ENCODE results near the gene ARSG. TPM values are rescaled to one million over a fixed set of nuclear protein-coding genes. Genes with fewer than 3 reads are reported as not detected.
A peak's percentile ranks its signal among the peaks of the same experiment; 100 is the strongest.
"Not testable (repeated sequence)": the region's sequence is repeated elsewhere in the genome, so short reads cannot be mapped to it uniquely, and the experiment has no call there.

Gene ARSG
- total RNA-seq, 1 experiment from 2014 or later, result 3.0 TPM

- Histone ChIP-seq H3K27me3 (no peaks in the 10 kb centered on the region), H3K9me3 (no peaks in the 10 kb centered on the region), H3K4me3 (no peak overlapping the region), H3K36me3 (no peaks in the 10 kb centered on the region)
- no peak for DNase-seq
These were observed 97.7 kb downstream of the ARSG start for GRCh38 chr17:68389041-68389440.

DNA sequence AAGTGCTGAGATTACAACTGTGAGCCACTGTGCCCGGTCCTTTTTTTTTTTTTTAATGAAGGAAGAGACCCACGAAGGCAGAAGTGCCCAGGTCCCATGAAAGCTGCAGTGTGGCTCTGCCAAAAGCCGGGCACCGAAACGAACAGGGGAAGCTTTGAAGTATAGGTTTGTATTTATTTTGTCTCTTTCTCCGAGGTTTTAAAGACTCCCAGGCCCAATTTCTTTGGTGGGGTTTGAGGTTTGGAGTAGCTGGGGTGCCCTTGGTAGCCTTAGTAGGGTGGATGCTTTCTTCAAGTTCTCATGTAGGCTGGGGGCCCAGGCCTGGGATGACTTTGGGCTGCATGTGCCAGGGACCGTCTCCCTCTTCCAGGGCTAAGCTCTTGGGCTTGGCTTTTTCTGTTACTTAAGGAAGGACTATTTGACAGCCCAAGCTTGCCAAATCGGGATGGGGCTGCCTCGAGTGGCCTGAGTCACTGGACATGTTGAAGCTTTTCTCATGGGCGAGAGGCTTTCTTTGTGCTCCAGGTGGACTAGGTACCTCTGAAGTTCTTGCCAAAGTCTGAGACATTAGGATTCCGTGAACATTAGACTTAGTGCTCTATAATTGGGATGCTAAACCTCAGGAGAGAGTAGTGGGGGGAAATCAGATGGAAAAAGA, 99.7 kb downstream of the ARSG start:
- no peaks in the 10 kb centered on the region for H3K9me3 ChIP-seq
- peak; percentile 36 for DNase-seq
- H3K27me3 ChIP-seq, result no peaks in the 10 kb centered on the region
- no peak overlapping the region for H3K4me3 ChIP-seq
- H3K36me3 ChIP-seq, result no peaks in the 10 kb centered on the region

- no peaks in the 10 kb centered on the region for H3K36me3 ChIP-seq
- H3K4me3 ChIP-seq, result no peak overlapping the region
- H3K27me3 ChIP-seq, result no peaks in the 10 kb centered on the region
- no peaks in the 10 kb centered on the region for H3K9me3 ChIP-seq
- DNase-seq, result no peak
These were observed 100.4 kb downstream of the ARSG start for GRCh38 chr17:68391561-68392268.

GRCh38 chr17:68394608-68395331, 103.5 kb downstream of the ARSG start:
- Histone ChIP-seq H3K36me3 (no peaks in the 10 kb centered on the region), H3K27me3 (no peaks in the 10 kb centered on the region), H3K4me3 (no peak overlapping the region), H3K9me3 (no peaks in the 10 kb centered on the region)
- DNase-seq, result no peak

- no peak for DNase-seq
- Histone ChIP-seq H3K9me3 (no peaks in the 10 kb centered on the region), H3K36me3 (no peaks in the 10 kb centered on the region), H3K27me3 (no peaks in the 10 kb centered on the region), H3K4me3 (no peak overlapping the region)
These were observed 105.2 kb downstream of the ARSG start for GRCh38 chr17:68396226-68397107.

- Histone ChIP-seq H3K36me3 (no peaks in the 10 kb centered on the region), H3K9me3 (no peaks in the 10 kb centered on the region), H3K4me3 (no peak overlapping the region), H3K27me3 (no peaks in the 10 kb centered on the region)
- DNase-seq, result no peak
These were observed 105.8 kb downstream of the ARSG start for GRCh38 chr17:68397108-68397536.

GRCh38 chr17:68398691-68399637, 107.7 kb downstream of the ARSG start:
- no peaks in the 10 kb centered on the region for H3K9me3 ChIP-seq
- no peak overlapping the region for H3K4me3 ChIP-seq
- peak; percentile 75 for DNase-seq
- no peaks in the 10 kb centered on the region for H3K36me3 ChIP-seq
- H3K27me3 ChIP-seq, result no peaks in the 10 kb centered on the region

DNA sequence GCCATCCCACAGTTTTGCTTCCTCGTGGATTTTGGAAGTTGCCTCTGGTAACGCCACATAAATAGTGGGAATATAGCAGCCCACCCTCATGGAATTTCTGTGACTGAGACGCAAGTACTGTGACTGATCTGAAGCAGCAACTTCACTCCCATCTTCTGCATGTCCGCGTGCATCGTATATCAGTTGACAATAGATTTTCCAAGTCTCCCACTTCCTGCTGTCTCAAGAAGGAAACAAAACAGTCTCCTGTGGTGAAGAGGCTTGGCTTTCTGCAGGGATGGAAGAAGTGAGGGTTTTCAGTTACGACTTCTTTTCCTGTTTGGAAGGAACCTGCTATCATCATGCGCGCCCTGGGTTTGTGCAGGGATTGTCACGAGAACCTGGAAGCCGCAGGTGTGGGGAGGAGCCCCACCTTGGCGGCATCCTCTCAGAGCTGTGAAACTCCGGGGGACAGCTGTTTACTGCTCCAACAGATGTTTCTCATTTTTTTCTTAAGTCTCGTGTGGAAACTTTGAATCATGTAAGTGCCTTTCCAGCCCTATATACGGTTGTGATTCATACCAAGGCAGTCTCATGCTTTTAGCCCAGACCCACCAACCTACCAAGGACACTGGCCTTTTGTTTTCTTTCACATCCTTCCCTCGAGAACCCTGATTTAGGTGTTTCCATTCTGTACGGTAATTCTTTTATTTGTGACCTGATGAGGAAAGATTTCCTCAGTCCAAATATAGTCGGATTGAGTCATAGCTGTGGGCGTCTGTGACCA, 108.5 kb downstream of the ARSG start:
- Histone ChIP-seq H3K4me3 (no peak overlapping the region), H3K9me3 (no peaks in the 10 kb centered on the region), H3K27me3 (no peaks in the 10 kb centered on the region), H3K36me3 (no peaks in the 10 kb centered on the region)
- DNase-seq, result no peak

- Histone ChIP-seq H3K4me3 (no peak overlapping the region), H3K36me3 (no peaks in the 10 kb centered on the region), H3K9me3 (peaks cover 1% of the 10 kb centered on the region; the same call in 1 of the 2 replicates), H3K27me3 (no peaks in the 10 kb centered on the region)
- no peak for DNase-seq
These were observed 109.1 kb downstream of the ARSG start for GRCh38 chr17:68400404-68400735.

DNA sequence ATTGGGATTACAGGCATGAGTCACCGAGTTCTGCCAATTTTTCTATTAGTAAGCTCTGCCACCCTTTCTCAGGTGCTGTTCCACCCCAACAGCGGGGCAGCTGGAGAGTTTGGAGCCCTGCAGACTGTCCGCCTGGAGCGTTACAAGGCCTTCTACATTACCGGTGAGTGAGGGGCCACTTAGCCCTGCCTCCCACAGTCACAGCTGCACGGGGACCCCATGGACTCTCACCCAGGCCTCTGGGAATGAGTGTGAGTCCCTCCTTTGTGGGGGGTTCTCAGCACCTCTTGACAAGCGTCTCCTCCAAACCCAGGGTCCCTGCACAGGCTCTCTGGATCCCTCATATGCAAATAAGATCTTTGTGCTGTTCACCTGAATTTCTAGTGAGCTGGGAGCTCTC, 110.0 kb downstream of the ARSG start:
- no peak for DNase-seq
- Histone ChIP-seq H3K4me3 (no peak overlapping the region), H3K27me3 (no peaks in the 10 kb centered on the region), H3K36me3 (no peaks in the 10 kb centered on the region), H3K9me3 (peaks cover 3% of the 10 kb centered on the region; the same call in 1 of the 2 replicates)

GRCh38 chr17:68403122-68403521, 111.8 kb downstream of the ARSG start:
- no peak for DNase-seq

DNA sequence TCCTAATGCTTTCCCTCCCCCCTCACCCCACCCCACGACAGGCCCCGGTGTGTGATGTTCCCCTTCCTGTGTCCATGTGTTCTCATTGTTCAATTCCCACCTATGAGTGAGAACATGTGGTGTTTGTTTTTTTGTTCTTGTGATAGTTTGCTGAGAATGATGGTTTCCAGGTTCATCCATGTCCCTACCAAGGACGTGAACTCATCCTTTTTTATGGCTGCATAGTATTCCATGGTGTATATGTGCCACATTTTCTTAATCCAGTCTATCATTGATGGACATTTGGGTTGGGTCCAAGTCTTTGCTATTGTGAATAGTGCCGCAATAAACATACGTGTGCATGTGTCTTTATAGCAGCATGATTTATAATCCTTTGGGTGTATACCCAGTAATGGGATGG, 112.5 kb downstream of the ARSG start:
- not testable (repeated sequence) for H3K36me3 ChIP-seq, DNase-seq, H3K27me3 ChIP-seq, H3K9me3 ChIP-seq, H3K4me3 ChIP-seq

More at GRCh38 chr17:68403122-68403521, 111.8 kb downstream of the ARSG start:
- Histone ChIP-seq H3K27me3 (no peaks in the 10 kb centered on the region), H3K9me3 (peaks cover 3% of the 10 kb centered on the region; the same call in 1 of the 2 replicates), H3K36me3 (no peaks in the 10 kb centered on the region), H3K4me3 (no peak overlapping the region)

DNA sequence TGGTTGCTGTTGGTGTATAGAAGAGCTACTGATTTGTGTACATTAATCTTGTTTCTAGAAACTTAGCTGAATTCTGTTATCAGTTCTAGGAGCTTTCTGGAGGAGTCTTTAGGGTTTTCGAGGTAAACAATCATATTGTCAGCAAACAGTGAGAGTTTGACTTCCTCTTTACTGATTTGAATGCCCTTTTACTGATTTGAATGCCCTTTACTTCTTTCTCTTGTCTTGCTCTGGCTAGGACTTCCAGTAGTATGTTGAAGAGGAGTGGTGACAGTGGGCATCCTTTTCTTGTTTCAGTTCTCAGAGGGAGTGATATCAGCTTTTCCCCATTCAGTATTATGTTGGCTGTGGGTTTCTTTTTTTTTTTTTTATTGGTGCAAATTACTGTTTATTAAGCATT, 116.4 kb downstream of the ARSG start:
- H3K4me3 ChIP-seq, H3K9me3 ChIP-seq, H3K27me3 ChIP-seq, DNase-seq, H3K36me3 ChIP-seq: not testable (repeated sequence)

DNA sequence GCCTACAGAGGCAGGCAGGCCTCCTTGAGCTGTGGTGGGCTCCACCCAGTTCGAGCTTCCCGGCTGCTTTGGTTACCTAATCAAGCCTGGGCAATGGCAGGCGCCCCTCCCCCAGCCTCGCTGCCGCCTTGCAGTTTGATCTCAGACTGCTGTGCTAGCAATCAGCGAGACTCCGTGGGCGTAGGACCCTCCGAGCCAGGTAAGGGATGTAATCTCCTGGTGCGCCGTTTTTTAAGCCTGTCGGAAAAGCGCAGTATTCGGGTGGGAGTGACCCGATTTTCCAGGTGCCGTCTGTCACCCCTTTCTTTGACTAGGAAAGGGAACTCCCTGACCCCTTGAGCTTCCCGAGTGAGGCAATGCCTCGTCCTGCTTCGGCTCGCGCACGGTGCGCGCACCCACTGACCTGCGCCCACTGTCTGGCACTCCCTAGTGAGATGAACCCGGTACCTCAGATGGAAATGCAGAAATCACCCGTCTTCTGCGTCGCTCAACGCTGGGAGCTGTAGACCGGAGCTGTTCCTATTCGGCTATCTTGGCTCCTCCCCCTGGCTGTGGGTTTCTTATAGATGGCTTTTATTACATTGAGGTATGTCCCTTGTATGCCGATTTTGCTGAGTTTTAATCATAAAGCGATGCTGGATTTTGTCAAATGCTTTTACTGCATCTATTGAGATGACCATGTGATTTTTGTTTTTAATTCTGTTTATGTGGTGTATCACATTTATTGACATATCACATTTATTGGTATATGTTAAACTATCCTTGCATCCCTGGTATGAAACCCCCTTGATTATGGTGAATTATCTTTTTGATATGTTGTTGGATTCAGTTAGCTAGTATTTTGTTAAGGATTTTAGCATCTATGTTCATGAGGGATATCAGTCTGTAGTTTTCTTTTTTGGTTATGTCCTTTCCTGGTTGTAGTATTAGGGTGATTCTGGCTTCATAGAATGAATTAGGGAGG, 122.6 kb downstream of the ARSG start:
- Histone ChIP-seq H3K9me3 (peaks cover 11% of the 10 kb centered on the region), H3K4me3 (peak overlapping the region; percentile 17)
- not testable (repeated sequence) for H3K36me3 ChIP-seq, DNase-seq, H3K27me3 ChIP-seq
